Neural progenitor cell (in vitro differentiated cells): ENCODE measurements around the gene EVA1A.

ENCODE experiments used
- EZH2 ChIP-seq: fragments of 200-600 bp; sonication (generic); IDR thresholded peaks from 2 replicates; pipeline ENCODE4 v1.6.1; 2017; ENCODE audit warnings: antibody characterized with exemption, mild to moderate bottlenecking, moderate library complexity
- EZH2phosphoT487 ChIP-seq: fragments of 200-600 bp; sonication (generic); IDR thresholded peaks from 2 replicates; pipeline ENCODE4 v1.6.1; 2017; ENCODE audit warnings: antibody characterized with exemption
- TF ChIP-seq, protein P1 (sequence below): fragments of 200-600 bp; sonication (generic); IDR thresholded peaks from 2 replicates; pipeline ENCODE4 v1.5.1; 2017; ENCODE audit warnings: antibody characterized with exemption, mild to moderate bottlenecking

DNA sequence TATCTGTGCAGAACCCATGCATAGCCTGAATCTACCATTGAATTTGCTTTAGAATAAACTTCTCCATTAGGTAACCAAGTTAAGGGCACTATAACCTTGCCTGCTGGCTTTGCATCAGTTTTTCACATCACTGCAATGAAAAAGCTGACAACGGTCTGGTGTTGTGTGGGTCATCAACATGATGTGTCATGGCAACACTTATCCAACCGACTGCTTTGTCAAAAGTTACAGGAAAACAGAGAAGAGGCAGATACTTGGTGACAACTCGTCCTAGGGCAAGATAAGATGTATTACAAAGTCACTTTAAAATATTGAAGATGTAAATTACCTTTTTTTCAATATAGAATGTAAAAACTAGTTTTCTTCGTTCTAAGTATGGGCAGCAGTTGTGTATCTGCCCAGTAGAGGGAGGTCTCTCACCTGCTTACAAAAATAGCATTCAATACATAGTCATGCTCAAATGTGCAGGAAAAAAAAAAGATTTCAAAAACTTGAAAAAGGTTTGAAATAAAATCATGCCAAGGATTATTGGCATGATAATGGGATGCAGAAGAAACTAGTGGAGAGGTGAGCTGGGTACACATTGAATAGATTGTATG, 96.3 kb downstream of the EVA1A start:
- TF ChIP-seq, protein P1, sequence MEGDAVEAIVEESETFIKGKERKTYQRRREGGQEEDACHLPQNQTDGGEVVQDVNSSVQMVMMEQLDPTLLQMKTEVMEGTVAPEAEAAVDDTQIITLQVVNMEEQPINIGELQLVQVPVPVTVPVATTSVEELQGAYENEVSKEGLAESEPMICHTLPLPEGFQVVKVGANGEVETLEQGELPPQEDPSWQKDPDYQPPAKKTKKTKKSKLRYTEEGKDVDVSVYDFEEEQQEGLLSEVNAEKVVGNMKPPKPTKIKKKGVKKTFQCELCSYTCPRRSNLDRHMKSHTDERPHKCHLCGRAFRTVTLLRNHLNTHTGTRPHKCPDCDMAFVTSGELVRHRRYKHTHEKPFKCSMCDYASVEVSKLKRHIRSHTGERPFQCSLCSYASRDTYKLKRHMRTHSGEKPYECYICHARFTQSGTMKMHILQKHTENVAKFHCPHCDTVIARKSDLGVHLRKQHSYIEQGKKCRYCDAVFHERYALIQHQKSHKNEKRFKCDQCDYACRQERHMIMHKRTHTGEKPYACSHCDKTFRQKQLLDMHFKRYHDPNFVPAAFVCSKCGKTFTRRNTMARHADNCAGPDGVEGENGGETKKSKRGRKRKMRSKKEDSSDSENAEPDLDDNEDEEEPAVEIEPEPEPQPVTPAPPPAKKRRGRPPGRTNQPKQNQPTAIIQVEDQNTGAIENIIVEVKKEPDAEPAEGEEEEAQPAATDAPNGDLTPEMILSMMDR = peak; percentile 71
- no peak for TF ChIP-seq EZH2
- no peak for TF ChIP-seq EZH2phosphoT487
